Activated CD4-positive, alpha-beta T cell treated with anti-CD3 and anti-CD28 coated beads for 24 hours (primary cell): ENCODE data around the gene ALG3.

ENCODE experiments used
- DNase-seq, 2 donors: peaks; one replicate each; pipeline ENCODE4 v3.0.0-alpha.2; 2020; ENCODE audit warnings: low read depth in 2 of 2

ALG3 gene

DNA sequence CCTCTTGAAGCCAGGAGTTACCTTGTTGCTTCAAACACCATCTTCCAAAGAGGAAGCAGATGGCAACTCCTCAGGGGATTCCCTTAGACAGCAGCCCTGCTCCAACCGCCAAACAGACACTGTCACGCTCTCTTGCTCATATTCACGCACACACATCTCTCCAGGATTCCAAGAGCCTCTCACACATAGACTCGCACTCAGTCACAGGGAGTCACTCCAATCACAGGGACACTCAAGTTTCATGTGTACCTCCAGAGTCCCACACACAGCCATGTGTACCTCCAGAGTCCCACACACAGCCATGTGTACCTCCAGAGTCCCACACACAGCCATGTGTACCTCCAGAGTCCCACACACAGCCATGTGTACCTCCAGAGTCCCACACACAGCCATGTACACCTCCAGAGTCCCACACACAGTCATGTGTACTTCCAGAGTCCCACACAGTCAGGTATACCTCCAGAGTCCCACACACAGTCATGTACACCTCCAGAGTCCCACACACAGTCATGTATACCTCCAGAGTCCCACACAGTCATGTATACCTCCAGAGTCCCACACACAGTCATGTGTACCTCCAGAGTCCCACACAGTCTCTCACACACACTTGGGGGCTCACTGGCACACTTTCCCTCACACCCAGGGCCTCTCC lies 13.3 kb downstream of the ALG3 start:
- no peak for DNase-seq

GRCh38 chr3:184234671-184235380 lies 13.9 kb downstream of the ALG3 start:
- DNase-seq = no peak

DNA sequence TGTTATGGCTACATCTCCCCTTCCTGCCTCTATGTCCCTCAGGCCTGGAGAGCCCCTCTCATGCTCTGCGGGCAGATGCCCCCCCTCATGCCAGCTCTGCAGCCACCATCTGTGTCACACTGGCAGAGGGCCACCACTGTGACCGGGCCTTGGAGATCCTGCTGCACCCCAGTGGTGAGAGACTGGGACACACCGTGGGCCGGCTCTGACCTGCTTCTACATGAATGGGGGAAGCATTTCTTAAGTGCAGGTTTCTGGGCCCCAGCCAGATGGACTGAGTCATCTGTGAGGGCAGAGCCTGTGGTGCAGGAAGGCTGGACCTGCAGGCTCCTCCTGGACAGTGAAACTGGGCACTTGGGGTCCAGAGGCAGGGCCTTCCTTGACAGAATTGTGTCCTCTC lies 14.5 kb downstream of the ALG3 start:
- DNase-seq = no peak

DNA sequence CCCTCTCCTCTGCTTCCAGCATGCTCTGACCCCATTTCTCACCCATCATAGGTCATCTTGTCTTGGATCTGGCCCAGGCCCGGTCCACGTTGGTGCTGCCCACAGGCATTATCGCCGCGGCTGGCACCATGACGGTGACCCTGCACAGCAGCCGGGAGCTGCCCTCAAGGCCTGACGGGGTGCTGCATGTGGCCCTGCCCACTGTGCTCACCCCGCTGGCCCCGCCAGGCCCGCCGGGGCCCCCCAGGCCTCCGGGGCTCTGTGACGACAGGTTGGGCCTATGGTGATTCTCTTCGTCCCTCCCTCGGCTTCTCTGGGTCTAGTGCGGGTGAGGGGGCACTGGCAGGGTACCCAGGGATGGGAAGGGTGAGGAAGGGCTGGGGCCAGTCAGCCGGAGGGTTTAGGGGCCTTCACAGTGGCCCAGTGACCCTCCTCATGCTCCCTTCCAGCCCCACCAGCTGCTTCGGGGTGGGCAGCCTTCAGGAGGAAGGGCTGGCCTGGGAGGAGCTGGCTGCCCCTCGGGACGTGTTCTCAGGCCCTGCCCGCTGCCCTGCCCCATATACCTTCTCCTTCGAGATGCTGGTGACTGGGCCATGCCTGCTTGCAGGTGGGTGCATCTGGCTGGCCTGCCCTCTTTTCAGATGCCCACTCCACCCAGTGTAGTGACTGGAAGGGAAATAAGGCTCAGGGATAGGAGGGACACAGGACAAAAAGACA lies 15.5 kb downstream of the ALG3 start:
- no peak for DNase-seq

GRCh38 chr3:184231671-184232070 lies 17.1 kb downstream of the ALG3 start:
- no peak for DNase-seq

DNA sequence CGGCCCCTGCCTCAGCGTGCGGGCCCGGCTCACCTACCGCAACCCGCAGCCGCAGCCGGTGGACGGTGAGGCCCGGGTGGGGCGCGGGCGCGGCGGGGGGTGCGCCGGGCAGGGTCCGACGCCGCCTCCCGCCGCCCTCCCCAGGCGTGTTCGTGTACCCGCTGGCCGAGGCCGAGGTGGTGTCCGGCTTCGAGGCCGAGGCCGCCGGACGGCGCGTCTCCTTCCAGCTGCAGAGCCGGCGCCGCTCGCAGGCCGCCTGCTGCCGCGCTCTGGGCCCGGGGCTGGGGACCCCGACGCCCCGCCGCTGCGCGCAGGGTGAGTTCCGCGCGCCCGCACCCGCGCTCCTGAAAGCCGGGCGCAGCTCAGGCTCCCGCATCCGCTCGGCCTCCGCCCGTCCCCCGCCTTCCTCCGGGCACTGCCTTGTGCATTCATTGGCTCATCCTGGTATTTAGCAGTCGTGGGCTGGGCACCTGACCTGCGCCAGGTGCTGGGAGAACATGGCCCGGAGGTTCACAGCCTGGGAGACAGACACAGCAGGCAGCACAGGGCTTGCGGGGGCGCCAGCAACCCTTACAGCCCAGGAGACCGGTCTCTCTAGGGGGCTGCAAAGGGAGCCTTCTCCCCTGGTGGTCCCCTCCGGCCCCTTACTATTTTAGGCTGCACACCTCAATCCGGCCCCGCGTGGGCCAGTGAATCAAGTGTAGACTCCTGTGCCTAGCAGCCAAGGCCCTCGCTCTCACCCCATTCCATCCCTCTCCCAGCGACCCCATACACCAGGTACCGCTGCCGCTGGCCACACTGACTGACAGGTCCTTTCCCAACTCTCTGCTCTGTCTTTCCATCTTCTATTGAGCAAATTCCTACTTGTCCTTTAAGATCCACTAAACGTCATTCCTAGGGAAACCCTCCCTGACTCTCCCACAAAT lies 17.9 kb downstream of the ALG3 start:
- no peak for DNase-seq

DNA sequence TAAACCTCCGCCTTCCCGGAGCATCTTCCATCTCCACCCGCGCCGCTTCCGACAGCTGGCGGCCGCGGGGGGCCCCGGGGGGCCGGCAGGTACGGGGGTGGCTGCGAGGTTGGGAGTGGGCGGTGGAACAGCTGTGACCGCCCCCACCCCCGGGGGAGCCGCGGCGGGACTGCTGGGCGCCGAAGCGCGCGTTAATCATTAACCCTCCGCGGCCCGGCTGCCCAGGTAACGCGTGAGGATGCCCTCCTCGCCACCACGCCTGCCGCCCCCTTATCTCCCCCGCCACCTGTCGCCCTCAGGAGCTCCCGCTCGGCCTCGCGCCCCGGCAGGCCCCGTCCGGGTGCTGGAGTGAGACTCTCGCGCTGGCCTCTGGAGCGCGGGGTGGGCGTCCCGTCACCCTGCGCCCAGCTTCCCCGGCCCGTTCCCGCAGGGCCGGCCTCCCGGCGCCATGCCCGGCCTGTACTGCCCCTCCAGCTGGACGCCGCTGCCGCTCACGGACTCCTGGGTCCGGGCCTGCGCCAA lies 18.6 kb downstream of the ALG3 start:
- DNase-seq = no peak

DNA sequence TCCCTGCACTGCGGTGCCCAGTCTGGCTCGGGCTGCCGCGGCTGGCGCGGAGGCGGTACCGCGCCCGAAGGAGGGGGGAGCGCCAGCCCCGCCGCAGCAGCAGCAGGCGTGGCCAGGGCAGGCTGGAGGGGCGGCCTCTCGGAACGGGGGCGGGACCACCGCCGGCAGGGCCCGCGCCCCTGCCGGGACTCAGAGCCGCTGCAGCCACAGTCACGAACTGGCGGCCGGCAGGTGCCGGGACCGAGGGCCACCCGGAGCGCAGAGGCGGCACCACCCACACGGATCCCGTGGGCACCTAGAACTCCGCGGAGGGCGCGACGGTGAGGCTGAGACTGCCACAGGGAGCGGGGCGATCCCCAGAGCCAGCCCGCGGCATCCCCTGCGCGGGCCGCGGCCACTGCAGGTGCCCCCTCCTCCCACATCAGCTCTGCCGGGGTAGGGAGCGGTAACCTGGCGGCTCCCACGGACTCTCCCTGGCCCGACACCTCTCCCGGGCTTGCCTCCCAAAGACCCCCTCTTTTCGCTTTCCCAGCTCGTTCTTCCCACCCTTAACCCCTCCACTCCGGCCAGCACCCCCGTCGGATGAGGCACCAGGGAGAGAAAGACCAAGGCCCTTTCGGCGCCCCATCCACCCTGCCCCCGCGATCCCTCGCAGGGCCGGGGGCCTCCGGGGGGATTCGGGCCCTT lies 19.2 kb downstream of the ALG3 start, which contains the start of gene VWA5B2:
Gene VWA5B2, plus strand, starts transcription at position 192 of the 687 bp plus-strand sequence. CDS start 944 bp downstream, outside the sequence.
- DNase-seq = peak; percentile 32 to 52

DNA sequence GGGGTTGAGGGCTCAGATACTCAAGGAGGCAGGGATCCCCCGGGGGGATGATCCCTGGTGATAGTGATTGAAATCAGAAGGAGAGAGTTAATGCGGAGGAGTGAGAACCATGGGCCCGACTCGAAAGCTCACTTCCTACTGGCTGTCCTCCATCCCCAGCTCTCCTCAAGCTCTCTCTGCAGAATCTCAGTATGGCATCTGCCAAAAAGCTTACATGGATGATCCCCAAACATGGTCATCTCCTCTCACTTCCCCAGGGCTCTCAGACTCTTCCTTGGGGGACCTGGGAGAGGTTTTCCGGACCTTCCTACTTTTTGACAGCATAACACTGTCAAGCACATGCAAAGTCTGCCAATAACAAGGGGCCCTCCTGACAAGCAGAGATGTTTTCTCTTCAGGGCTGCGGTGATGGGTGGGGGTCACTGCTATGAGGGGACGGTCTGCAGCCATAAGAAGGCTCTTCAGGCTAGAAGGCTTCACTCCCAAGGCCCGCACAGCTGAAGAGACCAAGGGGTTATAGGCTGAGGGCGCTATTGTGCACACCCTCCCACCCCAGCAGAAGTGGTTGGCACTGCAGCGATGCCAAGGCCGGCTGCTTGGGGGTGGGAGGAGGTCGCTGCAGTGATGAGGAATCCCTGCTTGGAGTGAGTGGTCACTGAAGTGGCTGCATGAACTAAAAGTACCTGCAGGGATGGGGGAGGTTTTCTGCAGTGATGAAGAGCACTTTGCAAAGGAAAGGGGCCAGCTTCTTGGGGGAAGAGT lies 20.2 kb downstream of the ALG3 start:
- DNase-seq = no peak

DNA sequence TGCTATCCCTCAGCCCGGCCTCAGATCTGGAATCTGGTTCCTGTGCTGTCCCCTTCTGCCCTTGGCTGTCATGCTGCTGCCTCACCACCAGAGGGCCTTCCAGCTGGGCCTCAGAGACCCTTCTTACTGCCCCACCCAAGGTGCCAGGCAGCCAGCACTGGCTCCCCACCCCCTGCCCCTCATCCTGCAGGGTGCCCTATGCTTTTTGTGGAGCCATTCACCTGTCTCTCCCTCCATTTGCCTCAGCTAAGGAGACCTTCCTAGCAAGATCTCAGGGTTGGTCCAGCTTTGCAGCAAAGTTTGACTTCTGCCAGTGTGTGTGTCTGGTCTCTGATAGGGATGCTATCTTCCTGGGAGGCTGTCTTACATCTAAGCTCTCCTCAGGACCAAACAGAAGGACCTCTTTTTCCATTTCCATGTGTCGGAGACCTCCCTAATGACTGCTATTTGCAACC lies 21.3 kb downstream of the ALG3 start:
- no peak for DNase-seq

GRCh38 chr3:184223946-184224345 lies 24.8 kb downstream of the ALG3 start:
- no peak for DNase-seq

DNA sequence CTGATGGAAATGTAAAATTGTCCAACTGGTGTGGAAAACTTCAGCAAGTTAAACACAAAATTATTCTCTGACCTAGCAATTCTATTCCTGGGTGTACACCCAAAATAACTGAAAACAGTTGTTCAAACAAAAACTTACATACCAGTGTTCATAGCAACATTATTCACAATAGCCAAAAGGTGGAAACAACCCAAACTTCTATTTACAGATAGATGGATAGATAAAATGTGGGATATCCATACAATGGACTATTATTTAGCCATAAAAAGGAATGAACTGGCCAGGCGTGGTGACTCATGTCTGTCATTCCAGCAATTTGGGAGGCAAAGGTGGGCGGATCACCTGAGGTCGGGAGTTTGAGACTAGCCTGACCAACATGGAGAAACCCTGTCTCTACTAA lies 26.2 kb downstream of the ALG3 start:
- DNase-seq = no peak

- no peak for DNase-seq
These were observed 29.9 kb downstream of the ALG3 start for GRCh38 chr3:184218814-184219213.

- DNase-seq = no peak
These were observed 37.0 kb downstream of the ALG3 start for GRCh38 chr3:184211718-184212117.

GRCh38 chr3:184211297-184211696 lies 37.5 kb downstream of the ALG3 start:
- no peak for DNase-seq

DNA sequence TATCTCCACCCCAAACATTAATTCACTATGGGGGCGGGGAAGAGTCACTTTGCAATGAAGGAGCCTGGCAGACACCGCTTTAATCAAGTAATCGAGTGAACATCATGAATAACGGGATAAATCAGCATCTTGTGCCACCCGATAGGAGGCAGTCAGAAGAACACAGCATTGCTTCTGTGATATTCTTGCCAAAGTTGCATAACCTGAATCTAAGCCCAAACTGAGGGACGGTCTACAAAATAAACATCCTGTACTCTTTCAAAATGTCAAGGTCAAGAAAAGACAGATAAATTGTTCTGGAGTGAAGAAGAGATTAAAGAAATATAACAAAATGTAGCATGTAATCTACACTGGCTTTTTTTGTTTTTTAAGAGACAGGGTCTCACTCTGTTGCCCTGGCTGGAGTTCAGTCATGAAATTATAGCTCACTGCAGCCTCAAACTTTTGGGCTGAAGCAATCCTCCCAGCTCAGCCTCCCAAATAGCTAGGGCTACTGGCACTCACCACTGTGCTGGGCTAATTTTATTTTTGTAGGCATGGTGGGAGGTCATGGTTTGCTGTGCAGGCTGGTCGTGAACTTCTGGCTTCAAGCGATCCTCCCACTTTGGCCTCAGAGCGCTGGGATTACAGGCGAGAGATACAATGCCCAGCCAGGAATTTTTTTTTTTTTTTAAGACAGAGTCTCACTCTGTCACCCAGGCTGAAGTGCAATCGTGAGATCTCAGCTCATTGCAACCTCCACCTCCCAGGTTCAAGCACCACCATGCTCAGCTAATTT lies 39.4 kb downstream of the ALG3 start:
- DNase-seq = no peak

GRCh38 chr3:184203526-184203925 lies 45.2 kb downstream of the ALG3 start:
- DNase-seq = no peak

DNA sequence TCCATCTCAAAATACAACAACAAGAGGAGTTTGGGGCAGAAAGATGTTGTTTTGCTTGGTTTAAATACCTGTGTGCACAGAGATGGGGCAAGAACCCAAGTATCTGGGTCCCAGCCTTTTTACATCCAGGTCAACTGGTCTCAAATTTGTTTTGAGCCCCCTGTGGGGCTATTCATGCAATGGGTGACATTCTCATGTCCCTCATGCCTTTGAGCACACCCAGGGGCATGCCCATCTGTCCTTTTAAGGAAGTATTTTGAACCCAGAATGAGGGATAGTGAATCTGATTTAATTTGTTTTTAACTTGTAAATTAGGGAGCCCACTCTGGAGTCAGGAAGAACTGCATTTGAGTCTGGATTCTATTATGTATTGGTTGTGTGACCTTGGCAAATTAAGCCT lies 47.9 kb downstream of the ALG3 start:
- no peak for DNase-seq

GRCh38 chr3:184198509-184198908 lies 50.3 kb downstream of the ALG3 start:
- DNase-seq = no peak
